ENCODE measurements around the gene SIGLEC1.

DNA sequence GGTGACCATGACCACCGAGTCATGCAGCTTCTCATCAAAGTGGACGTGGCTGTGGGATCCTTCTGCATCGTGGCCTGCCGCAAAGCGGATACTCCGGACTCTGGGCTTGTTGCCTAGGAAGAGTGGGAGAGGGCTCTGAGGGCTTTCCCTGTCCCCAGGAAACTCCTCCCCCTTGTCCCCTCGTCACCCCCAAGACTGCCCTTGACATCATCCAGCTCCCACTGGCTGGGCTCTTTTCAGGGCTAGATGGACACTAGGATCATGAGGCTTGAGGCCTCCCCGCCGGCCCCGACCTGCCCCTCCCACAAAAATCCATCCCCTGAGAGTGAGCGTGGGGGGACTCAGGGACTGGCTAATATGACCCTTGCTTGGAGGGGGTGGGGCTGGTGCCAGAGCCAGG, 46.2 kb upstream of the SIGLEC1 start:
- TF ChIP-seq, protein P1, sequence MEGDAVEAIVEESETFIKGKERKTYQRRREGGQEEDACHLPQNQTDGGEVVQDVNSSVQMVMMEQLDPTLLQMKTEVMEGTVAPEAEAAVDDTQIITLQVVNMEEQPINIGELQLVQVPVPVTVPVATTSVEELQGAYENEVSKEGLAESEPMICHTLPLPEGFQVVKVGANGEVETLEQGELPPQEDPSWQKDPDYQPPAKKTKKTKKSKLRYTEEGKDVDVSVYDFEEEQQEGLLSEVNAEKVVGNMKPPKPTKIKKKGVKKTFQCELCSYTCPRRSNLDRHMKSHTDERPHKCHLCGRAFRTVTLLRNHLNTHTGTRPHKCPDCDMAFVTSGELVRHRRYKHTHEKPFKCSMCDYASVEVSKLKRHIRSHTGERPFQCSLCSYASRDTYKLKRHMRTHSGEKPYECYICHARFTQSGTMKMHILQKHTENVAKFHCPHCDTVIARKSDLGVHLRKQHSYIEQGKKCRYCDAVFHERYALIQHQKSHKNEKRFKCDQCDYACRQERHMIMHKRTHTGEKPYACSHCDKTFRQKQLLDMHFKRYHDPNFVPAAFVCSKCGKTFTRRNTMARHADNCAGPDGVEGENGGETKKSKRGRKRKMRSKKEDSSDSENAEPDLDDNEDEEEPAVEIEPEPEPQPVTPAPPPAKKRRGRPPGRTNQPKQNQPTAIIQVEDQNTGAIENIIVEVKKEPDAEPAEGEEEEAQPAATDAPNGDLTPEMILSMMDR (conservative IDR thresholded peaks at IDR 0.05; ENCODE audit: low read length): no peak
- TF ChIP-seq EZH2phosphoT487 (IDR thresholded peaks at IDR 0.05; ENCODE audit: borderline replicate concordance): no peak
